Cortex of kidney (tissue), 1 donor: Measurements from ENCODE around the gene HEBP2.
"Not testable (repeated sequence)": the region's sequence is repeated elsewhere in the genome, so short reads cannot be mapped to it uniquely, and the experiment has no call there.

ENCODE experiments used
- DNase-seq: peaks from one replicate; lab custom pipeline; 2025; lab: John Stamatoyannopoulos, UW

Gene HEBP2, protein sequence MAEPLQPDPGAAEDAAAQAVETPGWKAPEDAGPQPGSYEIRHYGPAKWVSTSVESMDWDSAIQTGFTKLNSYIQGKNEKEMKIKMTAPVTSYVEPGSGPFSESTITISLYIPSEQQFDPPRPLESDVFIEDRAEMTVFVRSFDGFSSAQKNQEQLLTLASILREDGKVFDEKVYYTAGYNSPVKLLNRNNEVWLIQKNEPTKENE

DNA sequence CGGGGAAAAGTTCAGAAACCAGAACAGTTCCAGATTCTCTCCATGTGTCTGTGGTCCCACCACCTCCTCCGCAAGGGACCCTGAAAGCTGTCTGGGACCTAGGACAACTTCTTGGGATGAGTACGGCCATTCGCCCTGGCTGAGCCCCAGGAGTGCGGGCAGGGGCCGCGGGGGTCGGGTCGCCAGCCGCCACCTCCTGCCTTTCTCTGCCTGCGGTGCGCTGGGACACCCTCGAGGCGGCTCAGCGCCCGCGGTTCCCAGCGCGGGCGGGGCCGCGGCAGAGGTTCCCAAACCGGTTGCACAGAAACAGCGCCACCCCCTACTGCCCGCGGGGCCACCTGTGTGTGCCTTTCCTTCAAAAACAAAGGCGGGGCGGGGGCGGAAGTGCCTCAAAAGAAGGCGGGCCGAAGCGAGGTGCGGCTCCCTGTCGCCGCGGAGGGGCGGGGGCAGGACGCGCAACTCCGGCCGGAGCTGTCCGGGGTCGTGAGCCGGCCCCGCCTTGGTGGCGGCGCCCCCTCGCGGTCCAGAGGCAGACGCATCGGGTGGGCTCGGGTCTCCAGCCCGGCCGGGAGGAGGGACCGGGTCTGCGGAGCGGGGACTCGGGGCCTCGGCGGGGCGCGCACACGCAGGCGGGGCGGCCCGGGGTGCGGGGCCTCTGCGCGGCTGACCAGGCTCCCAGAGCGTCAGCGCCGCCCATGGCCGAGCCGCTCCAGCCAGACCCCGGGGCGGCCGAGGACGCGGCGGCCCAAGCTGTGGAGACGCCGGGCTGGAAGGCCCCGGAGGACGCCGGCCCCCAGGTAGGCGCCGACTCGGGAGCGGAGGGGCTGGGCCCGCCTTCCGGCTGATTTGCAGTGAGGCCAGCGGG is at the start of gene HEBP2:
HEBP2 (plus strand) TSS at position 423 of the 865 bp plus-strand sequence; CDS start at position 696, 273 bp downstream.
- peak; percentile 36 for DNase-seq

DNA sequence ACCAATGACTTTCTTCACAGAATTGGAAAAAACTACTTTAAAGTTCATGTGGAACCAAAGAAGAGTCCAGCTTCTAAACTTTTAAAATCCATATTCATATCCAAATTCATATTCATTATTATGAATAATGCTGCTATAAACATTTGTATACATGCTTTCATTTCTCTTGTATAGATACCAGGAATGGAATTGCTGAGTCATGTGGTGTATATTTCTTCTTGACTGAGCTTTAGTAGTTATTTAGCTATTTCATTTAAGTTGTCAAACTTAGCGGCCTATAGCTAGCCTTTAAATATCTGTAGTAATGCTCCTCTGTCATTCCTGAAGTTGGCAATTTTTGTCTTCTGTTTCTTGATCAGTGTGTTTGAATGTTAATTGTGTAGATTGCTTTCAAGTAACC is 46.1 kb upstream of the HEBP2 start:
- no peak for DNase-seq

DNA sequence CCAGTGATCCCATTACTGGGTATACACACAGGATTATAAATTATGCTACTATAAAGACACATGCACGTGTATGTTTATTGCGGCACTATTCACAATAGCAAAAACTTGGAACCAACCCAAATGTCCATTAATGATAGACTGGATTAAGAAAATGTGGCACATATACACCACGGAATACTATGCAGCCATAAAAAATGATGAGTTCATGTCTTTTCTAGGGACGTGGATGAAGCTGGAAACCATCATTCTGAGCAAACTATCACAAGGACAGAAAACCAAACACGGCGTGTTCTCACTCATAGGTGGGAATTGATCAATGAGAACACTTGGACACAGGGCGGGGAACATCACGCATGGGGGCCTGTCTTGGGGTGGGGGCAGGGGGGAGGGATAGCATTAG is 35.3 kb upstream of the HEBP2 start:
- not testable (repeated sequence) for DNase-seq

DNA sequence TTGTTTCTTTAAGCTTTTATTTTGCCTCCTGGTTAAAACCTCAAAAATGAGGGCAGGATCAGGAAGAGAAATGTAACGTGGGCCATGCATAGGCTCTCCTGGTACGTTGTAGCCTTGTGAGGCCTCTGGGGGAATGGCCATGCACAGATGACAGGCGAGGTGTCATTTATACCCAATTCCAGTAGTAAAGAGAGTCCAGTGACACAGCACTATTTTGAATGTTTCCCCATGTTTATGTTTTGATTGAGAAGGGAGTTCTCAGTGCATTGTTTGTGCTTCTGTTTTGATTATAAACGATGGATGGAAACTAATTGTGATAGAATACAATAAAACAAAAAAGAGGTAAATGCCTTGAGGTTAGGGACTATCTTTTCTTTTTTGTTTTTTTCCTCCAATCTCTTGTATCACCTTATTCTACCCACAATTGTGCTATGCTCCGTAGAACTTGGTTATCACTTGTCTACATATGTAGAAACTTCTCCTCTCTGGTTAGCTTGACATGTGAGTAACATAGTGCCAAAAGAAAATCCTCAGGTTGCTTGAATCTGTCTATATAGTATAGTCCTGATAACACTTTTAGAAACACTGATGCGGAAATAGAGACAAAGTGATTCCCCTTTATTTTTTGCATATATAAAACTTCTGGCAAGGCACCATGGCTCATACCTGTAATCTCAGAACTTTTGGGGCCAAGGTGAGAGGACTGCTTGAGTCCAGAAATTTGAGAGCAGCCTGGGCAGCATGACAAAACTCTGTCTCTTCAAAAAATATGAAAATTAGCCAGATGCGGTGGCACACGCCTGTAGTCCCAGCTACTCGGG is 33.2 kb upstream of the HEBP2 start:
- no peak for DNase-seq

DNA sequence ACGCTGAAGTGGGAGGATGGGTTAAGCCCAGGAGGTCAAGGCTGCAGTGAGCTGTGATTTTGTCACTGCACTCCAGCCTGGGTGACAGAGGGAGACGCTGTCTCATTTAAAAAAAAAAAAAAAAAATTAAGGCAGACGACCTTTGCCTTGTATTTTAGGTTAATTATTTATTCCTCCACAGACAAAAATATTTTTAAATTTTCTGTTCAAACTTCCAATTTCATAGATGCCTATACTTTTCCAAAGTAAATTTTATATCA is 32.6 kb upstream of the HEBP2 start:
- DNase-seq: no peak

DNA sequence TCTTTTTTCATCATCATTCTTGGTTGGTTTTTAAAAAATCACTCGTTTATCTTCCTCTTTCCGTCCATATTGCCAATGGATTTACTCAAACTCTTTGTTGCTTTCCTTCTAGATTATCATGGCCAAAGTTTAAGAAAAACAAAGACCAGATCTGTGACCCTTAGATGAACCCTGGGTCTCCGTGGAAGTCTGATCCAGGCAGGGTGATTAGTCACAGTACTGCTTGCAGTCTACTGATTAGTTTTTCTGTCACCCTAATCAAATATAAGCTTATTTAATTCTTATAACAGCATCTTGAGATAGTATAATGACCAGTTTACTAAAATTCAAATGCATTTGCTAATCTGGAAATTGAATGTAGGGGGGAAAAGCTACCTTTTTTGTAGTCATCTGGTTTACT is 32.3 kb upstream of the HEBP2 start:
- no peak for DNase-seq

DNA sequence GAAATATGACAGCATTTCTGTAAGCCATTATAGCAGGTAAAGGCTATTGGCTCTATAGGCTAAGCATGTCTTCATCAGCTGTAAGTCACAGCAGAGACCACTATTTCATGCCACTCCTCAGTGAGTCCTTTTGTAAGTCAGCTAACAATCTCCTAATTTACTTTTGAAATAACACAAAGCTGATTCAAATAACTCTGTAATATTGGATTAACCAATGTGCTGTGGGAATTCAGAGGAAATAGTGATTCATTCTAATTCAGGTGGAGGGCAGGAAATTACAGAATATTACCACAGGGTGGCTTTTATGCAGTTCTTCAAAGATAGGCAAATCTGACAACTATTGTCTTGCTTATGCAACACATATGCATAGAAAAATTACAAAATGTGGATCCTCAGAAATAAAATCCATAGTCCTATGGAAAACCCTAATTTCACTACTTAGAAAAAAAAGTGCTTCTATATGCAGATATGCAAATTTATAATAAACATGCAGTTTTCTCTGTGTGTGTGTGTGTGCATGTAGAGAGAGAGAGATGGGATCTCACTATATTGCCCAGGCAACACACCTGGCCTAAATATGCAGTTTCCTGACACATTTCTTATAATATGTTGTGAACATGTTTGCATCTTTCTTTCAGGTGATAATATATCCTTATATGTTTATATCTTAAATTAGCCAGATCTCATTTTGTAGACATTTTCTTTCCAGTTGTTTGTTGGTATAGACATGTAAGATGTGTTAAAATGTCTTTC is 31.1 kb upstream of the HEBP2 start:
- no peak for DNase-seq

DNA sequence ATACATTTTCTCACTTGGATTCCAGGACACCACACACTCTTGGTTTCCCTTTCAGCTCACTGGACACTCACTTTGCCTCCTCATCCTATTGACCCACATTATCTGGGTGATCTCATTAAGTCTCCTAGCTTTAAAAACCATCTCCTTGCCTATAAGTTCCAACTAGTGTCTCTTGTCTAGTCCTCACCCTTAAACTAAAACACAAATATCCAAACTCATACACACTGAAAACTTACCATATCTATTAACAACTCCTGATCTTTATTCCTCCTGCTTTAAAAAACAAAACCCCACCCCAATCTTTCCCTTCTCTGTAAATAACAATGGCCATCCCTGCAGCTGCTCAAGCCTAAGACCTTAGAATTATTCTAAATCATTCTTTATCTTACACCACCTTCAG is 29.8 kb upstream of the HEBP2 start:
- DNase-seq: no peak

DNA sequence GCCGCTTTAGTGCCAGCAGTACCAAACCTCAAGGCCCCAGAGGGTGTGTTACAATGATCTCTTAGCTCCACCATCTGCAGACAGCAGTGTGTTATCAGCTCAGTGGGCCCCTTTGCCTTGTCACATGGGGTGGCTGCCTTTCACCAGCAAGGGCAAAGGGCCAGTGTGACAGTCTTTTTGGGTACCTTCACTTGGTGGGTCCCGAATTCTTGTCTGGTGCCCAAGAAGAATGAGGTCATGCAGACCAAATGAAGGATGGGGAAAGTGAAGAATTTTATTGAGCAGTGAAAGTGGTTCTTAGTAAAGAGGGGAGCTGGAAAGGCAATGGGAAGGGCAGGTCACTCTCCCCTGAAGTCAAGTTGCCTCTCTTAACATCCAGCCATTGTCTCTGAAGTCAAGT is 29.2 kb upstream of the HEBP2 start:
- DNase-seq: no peak

DNA sequence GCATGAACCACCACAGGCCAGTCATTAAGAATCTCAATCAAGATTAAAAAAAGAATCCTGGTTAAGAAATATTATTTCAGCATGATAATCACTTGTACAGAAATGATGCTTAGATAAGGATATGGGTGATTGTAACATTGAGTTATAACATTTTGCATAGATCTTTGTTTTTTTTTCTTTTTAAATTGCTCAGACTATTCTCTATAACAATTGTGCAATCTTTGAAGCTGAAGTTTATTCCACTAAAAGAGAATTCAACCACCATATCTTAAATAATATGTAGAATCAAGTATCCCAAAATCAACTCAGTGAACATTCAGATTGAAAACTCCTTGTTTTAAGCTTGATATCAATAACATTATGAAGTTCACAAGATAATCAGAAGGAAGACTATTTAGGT is 27.0 kb upstream of the HEBP2 start:
- no peak for DNase-seq

DNA sequence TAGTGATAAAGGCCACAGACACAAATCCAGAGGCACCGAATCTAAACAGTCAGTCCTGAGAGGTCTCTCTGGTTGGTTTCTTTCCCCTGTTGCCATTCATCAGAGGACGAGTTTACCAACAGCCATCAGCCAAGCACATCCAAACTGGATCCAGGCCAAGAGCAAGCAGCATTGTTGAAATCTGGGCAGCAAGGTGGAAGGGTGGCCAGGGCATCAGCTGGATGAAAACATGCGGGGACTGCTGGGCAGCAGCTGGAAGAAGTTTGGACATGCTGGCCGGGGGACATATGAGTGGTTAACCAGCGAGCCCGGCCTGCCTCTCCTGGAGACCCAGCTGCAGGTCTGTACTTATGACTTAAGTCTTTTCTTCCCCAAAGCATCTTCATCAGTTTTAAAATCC is 26.2 kb upstream of the HEBP2 start, which contains the start of gene SMIM28:
SMIM28 (plus strand) TSS at position 62 of the 400 bp plus-strand sequence; CDS start at position 230, 168 bp downstream.
- DNase-seq: no peak

DNA sequence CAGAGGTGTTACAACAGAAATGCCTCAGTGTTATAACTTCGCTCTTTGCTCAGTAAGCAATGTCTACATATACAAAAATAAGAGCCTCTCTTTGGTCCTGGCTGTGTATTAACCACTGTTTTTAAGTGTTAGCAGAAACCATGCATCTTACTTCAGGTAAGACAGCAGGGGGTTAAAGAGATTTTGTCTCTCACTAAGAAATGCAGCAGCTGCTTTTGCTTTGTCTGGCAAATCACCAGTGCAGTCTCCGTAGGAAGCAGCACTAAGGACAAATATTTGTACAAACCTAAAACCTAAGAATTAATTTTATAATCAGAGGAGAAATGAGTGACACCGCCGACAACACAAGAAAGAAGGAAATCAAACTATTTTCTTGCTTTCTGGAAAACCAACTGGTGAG is 25.6 kb upstream of the HEBP2 start:
- DNase-seq: no peak

DNA sequence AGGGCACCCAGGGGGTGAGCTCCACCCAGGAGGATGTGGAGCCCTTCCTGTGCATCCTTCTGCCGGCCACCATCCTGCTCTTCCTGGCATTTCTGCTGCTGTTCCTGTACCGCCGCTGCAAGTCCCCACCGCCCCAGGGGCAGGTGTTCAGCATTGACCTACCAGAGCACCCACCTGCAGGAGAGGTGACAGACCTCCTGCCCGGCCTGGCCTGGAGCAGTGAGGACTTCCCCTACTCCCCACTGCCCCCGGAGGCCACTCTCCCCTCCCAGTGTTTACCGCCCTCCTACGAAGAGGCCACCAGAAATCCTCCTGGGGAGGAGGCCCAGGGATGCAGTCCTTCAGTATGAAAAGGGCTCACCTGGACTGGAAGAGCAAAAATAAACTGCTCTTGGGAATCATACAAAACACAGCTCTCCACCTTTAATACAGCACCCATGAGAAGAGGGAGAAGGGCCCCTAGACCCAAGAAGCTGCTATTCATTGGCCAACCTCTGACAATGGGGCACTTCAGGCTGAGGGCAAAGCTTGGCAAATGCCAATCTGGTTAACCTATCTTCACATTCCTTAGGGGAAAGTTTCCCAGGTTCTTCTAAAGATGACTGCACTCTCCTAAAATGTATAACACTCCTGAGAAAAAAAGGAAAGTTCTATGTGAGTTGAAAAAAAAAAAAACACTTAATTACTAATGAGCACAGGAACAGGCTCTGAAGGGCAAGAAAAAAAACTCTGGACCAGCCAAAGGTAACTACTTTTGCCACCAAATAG is 21.3 kb upstream of the HEBP2 start:
- DNase-seq: no peak

DNA sequence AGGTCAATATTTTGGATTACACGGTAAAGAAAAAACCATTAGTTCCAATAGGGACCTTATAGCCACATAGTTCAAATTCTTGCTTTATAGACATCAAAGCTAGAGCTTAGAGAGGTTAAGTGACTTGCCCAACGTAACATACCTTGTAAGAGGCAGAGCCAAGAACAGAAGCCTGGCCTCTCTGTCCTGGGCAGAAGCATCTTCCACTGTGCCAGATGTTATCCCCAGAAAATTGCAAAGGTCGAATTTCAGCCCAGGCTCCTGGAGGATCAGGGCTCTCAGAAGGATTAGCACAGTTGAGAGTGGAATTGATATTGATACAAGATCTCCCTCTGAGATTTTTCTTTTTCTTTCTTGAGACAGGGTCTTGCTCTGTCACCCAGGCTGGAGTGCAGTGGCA is 20.2 kb upstream of the HEBP2 start:
- no peak for DNase-seq

DNA sequence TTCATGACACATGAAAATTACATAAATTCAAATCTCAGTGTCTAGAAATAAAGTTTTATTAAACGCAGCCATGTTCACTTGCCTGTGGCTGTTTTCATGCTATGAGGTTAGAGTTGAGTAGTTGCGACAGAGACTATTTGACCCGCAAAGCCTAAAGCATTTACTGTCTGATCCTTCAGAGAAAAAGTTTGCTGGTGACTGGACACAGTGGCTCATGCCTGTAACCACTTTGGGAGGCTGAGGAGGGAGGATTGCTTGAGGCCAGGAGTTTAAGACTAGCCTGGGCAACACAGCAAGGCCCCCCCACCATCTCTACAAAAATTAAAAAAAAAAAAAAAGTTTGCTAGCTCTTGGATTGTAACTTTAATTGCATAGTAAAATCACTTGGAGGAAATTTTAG is 17.1 kb upstream of the HEBP2 start:
- no peak for DNase-seq

DNA sequence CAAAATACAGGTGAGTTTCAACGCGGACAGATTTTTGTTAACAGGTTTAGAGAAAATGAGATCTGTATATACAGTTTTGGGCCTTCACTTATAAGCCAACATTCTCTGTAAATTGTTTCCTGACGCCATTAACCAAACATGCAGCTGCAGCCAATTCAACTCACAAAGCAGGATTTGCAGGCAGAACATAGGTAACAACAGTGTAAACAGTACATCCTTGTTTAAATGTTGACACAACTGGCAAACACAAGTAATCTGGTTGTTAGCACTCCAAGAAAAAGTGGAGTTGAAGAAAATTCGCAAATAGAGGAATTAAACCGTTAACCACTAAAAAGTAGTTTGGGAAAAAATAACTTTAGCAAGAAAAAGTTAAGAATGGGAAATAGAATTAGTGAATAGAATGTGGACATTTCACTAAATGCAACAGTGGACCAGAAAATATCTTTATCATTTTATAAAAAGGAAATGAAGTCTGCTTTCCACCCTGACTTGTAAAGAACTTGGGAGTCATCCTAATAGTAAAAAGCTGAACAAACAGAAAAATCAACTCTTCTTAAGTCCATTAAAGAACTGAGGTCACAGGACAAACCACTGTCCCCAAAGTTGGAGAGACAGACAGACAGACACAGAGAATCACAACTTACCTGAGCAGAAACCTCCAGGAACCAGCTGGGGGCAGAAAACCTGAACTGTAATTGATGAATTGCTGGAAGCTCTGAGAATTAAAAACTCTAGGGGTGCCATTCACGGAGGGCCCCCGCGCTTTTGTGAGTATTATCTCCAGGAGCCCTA is 16.2 kb upstream of the HEBP2 start:
- no peak for DNase-seq

DNA sequence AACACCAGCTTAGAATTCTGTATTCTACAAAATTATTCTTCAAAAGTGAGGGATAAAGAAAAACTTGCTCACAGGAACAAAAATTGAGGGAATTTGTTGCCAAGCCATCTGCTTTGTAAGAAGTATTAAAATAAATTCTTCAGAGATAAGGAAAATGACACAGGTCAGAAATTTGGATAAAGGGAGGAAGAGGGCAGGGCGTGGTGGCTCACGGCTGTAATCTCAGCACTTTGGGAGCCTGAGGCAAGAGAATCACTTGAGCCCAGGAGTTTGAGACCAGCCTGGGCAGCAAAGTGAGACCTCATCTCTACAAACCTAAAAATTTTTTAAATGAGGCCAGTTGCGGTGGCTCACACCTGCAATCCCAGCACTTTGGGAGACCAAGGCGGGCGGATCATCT is 14.5 kb upstream of the HEBP2 start:
- DNase-seq: no peak

DNA sequence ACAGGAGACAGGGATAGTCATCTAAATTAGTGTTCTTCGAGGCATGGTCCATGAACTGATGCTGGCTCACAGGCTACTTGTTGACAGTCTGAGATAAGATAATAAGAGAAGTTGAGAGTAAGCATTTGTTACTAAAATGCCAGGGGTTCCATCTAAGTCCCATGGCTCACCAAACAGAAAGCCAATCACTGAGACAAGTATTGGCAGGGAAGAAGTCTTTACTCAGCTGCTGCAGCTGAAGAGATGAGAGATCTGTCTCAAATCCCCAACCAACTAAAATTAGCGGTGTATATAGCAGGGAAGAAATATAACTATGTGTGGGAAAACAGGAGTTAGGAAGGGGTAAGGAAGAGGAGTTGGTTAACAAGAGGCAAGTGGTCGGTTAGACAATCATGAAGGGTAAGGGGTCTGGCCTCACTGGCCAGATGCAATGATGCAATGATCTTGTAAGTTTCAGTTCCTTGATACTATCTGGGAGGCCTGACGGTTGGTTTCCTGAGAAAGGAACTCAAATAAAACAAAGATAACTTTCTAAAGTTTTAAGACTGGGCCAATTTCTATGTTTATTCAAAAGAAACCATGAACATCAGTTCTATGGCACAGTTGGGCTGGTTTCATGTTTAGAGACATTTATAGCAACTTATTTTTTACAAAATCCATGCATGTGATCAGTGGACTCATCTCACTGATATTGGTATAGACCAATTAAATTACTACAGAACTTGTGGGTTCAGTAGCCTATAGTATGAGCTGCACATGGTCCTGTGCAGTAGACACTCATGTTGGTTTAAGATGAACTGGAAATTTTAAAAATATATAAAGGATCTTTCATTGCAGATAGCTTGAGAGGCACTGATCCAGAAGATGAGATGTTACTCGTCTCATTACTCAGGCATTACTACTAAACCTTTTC is 9.9 kb upstream of the HEBP2 start:
- no peak for DNase-seq

DNA sequence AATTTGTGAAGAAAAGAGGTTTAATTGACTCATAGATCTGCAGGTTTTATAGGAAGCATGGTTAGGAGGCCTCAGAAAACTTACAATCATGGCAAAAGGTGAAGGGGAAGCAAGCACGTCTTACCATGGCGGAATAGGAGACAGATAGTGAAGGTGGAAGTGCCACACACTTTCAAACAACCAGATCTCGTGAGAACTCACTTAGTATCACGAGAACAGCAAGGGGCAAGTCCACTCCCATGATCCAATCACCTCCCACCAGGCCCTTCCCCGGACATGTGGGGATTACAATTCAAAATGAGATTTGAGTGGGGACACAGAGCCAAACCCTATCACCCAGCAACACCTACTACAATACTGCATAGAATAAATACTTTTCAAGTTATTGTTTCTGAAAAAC is 7.3 kb upstream of the HEBP2 start:
- no peak for DNase-seq
